Measurements from ENCODE around the gene ARHGEF4.

ARHGEF4 gene

DNA sequence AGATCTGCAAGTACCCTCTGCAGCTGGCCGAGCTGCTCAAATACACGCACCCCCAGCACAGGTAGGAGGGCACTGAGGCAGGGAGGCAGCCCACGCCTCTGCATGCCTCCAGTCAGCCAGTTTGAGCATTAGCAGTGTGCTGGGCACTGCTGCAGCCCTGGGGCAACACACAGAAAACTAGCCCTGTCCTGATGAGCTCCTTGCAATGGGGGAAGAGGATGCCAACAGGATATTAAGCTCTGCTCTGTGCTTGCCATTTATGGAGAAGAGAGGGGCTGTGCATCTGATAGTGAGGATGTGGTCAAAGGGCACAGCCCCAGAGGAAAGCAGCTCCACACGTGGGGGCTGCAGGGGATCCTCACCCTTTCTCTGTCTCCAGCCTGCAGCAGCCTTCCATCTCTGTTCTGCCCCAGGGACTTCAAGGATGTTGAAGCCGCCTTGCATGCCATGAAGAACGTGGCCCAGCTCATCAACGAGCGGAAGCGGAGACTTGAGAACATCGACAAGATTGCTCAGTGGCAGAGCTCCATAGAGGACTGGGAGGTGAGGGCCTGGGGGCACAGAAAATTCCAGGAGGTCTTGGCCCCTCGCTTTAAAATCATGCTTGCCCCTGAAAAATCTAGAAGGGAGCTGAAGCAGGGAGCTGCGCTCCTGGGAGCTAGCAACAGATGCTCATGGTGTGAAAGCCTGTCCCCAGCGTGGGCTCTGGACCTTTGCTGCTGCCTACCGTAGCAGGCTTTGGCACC is 204.9 kb downstream of the ARHGEF4 start:
- no peak for DNase-seq

DNA sequence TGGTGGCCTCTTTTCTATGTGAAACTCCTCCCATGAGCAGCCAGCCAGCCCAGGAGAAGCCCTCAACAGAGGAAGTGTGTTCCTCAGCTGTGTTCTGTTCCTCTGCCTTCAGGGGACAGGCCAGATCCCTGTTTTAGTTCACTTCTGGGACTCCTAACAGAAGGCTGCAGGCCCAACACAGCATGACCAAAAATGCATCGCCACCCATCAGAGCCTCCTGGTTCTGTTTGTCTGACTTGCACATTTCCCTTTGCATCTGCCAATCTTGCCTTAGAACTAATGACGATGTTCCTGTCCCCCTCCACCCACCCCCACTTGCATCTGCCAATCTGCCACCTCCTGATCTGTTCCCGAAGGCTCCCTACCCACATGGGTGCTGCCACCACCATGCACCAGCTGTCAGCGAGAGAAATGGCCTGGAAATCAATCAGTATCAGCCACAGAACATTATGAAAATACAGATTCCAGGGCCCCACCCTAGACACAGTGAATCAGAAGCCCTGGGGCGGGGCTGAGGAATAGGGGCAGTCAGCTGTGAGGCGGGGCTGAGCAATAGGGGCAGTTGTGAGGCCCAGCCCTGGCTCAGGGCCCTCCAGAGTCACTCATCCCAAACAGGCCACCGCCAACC is 205.5 kb downstream of the ARHGEF4 start:
- DNase-seq: no peak

DNA sequence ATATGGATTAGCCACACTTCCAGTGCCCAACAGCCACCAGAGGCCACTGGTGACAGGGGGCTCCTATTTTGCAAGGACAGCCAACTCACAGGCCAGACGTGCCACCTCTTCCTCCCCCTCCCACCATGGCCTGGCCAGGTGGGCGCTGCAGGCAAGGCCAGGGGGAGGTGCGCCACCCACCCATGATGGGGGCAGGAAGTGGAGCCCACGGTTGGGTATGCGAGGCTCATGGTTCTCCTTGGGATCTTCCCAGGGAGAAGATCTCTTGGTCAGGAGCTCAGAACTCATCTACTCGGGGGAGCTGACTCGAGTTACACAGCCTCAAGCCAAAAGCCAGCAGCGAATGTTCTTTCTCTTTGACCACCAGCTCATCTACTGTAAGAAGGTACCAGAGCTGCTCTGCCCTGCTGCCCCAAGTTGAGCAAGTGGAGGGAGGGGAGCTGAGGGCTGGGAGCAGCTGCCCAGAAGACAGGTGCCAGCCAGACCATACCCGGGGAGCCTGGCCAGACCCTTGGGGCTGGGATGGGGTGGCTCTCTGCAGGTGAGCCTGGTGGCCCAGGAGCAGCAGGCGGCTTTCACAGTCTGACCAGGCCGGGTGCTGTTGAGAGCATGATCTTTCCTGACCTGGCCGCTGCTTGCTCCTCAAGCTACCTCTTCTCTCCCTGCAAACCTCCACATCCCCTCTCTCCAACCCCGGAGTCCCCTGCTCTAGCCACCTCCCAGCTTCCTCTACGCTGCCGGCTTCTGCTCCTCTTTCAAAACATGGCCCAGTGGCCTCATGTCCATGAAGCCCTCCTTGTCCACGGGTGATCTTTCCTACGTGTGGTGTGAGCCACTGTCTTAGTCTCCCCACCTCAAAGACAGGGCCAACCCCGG is 206.7 kb downstream of the ARHGEF4 start:
- no peak for DNase-seq

DNA sequence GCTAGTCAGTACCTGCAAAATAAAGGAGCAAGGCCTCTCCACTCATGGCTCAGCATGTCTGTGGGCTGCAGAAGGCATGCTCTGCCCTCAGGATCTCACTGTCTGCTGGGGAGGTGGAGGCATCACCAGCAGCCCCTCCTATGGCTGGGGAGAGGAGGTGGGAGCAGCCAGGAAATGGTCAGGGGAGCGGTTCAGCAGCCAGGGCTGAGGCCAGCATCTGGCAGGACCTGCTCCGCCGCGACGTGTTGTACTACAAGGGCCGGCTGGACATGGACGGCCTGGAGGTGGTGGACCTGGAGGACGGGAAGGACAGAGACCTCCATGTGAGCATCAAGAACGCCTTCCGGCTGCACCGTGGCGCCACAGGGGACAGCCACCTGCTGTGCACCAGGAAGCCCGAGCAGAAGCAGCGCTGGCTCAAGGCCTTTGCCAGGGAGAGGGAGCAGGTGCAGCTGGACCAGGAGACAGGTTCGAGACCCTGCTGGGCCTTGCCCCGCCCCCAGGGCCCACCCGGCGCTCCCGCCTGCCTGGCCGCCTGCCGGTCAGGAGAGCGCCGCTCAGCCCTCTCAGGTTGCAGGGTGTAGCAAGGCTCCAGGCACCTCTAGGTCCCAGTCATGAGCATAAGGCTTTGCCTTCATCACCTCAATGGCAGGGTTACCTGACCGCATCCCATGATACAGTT is 207.5 kb downstream of the ARHGEF4 start:
- DNase-seq: no peak

DNA sequence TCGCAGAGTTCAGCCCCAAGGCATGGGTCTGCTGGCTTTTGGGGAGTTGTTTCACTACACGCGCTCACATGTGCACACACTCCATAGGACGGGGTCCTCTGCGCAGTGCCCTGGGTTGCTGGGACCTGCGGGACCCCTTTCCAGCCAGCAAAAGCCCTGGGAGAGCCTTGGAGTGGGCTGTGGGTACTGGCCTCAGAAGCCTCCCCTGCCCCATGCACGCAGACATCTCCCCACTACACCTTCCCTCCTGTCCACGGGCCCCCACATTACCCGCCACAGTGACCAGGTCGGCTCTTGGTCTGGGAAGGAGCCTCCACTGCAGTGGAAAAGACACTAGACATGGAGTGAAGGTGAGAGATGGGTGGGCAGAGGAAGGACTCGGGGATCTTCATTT is 208.0 kb downstream of the ARHGEF4 start:
- no peak for DNase-seq

DNA sequence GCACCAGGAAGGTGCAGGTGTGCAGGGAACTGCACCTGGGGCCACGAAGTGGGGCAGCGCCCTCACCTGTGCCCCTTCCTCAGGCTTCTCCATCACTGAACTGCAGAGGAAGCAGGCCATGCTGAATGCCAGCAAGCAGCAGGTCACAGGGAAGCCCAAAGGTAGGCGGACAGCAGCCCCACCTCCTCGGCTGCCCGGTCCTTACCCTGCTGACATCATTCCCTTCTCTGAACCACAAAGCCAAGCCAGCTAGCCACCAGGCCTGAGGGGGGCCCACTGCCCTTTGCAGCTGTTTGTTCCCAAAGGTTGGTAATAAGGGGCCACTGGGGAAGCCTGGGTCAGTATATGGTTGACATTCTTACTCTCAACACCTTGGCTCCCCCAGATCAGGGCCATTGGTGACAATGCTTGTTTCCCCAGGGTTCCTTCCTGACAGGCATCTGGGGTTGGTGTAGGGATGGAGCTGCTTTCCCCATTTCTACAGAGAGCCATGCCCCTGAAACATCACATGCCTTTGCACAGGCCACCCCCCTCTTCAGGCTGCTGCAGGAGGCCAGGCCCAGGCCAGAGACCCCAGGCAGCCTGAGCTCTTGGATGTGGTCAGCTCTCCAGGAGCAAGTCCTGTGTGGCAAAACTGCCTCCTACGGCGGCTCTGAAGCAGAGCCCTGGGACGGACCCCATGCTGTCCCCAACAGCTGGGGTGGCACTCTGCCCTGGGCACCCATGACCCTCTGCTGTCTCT is 208.7 kb downstream of the ARHGEF4 start:
- no peak for DNase-seq

DNA sequence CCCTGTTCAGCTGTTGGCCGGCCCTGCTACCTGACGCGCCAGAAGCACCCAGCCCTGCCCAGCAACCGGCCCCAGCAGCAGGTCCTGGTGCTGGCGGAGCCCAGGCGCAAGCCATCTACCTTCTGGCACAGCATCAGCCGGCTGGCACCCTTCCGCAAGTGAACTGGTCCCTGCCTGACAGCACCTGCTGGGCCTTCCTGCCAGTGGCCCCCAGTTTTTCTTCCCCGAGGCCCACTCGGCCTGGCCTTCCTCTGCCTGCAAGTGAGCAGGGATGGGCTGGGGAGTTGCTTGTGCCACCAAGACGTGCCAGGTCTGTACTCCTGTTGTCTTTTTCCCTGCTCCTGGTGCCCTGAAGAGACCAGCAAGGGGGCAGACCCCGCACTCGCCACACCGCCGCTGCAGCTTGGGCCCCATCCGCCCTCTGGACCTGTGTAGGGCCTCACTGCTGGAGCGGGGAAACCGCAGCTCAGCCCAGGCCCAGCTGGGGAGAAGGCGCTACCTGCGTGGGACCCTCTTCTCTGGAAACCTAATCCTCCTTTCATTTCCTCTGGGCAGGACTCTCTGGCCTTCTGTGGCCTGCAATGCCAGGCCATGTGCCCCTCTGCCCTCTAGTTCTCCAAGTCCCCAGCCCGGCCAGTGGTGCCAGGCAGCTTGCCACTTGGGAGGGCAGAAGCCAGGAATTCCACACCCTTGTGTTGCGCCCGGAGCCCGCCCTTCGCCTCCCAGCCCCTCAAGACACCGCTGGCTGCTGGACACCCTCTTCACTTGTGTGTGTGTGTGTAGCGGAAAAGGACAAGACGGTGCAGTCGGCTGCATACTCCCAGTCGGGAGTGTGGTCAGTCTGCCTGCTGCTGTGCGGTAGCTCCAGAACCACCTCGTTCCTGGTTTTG is 209.6 kb downstream of the ARHGEF4 start:
- DNase-seq: no peak

DNA sequence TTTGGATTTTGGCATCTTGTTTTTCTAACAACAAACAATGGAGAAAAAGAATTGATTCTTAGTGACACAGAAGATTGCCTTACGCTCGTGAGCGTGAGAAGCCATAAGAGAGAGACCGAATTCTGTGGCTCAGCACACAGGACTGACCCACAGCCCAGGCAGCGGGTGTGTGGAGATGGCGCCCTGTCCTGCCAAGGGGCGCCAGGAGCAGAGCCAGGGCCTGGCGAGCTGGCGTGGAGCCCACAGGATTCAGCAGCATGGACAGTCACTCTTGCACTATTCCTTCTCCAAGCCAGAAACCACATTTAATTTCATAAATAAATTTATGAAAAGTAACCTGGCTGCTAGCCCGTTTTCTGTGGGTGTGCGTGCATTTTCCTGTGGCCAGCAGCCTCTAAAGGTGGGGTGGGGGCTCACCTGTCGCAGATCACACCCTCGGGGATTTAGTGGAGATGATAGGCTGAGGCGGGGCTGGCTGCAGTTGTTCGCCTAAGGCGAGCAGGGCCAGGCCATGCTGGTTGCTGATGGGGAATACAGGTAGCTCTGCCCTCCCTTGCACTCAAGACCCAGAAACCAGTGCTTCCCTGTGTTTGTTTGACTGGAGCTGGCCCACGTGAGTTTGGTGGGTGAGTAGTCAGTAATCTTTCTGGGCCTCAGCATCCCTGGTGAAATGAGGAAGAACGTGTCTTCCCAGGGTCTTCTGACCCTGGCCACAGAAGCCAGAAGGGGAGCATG is 210.4 kb downstream of the ARHGEF4 start:
- no peak for DNase-seq

DNA sequence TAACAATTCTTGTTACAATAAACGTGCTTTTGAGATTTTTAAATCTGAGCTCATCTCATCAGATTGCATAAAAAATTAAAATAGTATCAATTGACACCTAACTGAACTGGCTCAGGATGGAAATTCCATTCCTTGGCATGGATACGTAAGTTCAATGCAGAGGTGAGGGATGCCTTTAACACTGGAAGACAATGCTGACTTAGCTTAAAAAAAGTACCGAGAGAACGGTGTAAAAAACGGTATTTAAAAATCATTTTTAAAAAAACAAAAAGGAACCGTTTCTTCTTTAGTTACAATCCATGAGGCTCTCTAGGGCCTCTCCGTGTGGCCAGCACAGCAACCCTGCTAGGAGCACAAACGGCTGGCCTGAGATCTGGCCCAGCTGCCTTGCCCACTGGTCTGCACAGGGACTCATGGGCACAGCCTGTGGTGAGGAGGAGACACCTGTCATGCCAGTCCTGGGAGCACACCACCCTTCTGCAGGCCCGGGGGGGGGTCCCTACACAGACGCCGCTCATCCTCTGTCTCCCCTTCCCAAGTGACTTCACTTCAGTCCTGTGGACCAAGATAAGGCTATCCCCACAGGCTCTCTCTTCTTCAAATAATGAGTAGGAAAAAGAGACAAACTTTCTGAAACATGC is 211.3 kb downstream of the ARHGEF4 start:
- DNase-seq: no peak

DNA sequence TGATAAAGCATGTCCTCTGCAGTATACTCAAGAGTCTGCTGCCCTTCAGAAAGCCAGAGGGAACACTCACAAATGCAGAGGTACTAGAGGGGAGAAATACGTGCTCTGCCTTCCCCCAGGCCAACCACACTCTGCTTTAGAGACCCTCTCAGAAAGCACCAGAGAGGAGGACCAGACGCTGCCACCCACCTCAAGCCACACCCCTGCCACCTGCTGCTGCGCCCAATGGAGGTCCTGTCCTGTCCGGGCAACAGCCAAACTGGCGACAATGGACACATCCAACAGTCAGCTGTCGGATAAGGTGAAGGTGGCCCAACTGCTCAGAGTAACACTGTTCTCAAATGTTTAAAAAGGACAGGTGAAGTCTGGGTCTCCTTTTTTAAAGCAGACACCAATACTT is 211.9 kb downstream of the ARHGEF4 start:
- DNase-seq: no peak

DNA sequence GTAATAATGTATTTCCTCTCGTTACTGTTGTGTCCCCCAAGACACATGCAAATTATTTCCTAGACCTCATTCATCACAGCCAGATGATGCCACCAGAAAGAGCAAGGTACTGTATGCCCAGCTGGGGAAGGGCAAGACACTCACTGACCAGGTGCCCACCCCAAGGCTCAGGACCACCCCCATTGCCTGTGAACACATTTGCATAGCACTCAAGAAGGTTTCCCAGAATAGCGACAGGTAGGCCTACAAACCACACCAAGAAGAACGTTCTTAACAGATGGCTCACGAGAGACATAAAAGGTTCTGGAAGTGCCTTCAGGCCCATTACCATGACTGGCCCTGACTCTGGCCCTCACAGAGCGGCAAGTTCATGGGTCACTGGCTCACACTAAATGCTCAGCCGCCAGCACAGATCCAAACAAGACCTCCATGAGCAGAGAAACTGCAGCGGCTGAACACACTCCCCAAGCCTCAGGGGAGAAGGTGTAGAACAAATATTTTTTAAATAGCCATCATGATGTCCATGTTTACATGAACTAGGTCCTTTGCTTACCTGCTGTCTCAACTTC is 212.5 kb downstream of the ARHGEF4 start:
- DNase-seq: no peak

DNA sequence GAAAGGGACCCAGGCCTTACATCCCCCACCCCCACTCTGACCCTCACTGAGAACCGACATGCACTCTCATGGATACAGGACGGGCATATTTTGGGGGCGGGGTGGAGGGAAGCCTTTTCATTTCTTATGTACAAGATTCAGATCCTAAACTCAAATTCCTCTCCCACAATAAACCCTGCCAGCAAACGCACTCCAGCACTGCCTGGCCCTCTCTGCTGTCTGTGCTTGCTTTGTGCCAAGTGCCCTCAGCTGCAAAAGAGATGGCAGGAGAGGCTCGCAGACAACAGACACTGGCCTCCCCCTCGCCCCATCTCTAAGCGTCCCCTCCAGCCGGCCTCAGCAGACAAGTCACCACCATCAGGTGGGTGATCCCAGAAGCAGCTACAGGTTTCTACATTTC is 214.2 kb downstream of the ARHGEF4 start:
- DNase-seq: no peak

DNA sequence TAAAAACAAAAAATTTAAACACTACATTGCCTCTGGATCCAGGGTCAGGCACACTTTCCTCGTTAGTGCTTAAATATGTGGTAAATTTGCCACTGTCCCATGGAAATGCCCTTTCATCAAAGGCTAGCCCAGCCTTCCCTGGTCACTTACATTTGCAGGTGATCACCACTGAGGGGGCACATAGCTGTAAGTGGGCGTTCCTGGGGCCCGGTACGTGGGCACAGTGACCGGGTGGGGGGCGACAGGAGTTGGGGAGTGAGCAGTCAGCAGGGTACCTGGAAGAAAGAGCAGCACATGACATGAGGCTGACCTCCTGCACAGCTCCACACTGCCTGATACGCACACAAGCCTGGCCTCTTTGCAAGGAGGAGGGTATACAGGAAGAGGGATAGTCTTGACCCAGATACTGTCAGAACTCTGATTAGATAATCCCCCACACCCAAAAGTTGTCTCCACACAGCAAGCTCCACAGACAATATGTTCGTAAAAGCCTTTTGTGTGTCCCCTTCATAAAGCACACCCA is 216.1 kb downstream of the ARHGEF4 start:
- no peak for DNase-seq

DNA sequence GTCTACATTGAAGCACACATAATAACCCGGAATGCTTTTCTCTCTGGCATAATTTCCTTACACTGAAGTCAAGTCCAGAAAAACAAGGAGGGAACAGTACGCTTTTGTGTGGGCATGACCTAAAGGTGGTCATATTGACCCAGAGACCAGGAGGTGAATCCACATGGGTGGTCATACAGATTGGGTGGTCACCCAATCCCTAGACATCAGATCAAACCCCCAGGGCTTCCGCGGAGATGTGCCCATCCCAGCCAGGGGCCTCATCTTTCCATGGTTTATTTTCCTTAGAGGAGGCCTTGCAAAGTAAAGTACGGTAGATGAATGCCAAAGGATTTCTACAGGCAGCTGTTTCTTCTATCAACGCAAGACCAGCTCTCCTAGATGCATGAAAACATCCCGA is 217.8 kb downstream of the ARHGEF4 start:
- no peak for DNase-seq

DNA sequence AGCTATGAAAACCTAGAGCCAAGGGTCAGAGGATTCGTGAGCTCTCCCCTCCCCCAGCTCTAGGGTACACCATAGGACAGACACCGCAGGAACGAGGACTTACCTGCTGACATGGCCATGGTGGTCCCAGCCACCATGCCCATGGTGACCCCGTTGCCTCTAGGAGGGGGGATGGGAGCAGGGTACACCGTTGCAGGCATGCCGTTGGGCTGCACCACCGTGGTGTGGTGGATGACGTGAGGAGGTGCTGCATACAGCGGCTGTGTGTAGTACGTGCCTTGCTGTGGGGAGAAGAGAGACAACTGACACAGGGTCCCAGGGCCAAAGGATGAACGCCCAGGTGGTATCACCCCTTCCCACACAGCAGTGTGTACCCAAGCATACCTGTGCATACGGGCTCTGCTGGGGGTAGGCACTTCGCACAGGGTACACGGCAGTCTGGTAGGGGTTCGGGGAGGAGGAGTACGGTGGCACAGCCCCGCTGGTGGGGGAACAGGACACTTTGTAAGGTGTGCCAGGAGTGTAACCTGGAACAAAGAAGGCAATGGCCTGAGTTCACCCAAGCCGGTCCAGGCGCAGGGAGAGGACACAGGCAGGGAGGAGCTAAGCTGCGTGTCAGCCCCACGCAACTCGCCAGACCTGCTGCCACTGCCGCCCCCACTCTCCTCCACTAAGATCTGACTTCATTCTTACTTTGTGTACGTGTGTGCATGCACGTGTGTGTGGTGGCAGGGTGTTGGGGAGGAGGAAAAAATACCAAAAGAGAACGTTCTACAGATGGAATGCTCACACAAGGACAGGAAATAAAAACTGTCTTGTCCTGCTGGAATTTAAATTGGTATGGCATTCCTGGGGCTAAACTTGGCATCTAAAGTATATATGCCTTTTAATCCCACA is 218.7 kb downstream of the ARHGEF4 start:
- DNase-seq: no peak

DNA sequence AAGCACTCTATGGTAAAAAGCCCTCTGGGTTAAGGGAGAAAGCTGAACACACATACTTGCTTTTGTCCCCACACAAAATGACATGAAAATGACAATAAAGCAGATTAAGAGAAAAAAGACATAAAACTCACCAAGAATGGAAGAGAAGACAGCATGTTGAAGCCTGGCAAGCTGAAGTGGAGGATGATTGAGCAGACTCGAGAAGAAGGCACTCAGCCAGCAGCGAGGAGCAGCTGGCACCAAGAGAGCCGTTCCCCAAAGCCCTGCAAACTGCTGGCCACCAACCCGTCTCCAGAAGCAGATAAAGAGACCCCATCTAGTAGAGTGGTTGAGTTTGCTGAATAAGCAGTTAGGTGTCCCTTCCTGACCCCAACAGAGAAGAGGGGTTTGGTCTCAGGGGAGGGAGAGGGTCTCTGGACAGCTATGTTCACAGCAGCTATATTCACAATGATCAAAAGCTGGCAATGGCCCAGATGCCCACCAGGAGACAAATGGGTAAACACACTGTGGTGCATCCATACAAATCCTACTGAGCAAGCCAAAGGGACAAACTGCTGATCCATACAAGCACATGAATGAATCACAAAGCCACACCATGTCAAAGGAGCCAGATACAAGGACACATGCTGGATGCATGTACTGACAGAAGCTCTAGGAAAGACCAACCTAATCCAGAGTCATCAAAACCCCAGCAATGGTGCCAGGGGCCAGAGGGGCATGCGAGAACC is 219.7 kb downstream of the ARHGEF4 start:
- no peak for DNase-seq

DNA sequence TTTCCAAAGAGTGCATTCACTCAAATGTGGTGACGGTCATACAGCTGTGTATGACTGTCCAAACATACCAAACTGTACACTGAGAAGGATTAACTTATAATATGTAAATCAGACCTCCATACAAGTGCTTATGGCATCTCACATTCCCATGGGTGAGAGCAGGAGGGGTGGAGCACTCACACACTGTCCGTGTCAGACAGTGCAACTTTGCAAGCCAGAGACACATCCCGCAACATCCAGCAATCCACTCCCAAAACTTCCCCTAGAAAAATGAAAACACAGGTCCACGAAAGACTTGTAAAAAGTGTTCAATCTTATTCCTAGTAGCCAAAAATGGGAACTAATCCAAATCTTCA is 220.2 kb downstream of the ARHGEF4 start:
- no peak for DNase-seq
